Rectal smooth muscle tissue (tissue), 1 donor: ENCODE results near the gene CEL.

ENCODE experiments used
- H3K27ac ChIP-seq: one replicate; pipeline ENCODE4 v1.7.0; 2013; ENCODE audit warnings: low read depth, low read length, inconsistent platforms
- H3K27me3 ChIP-seq: one replicate; pipeline ENCODE4 v1.7.0; 2013; ENCODE audit warnings: low read length; ENCODE audit not compliant: control insufficient read depth, insufficient read depth
- H3K36me3 ChIP-seq: one replicate; pipeline ENCODE4 v1.7.0; 2013; ENCODE audit warnings: low read length; ENCODE audit not compliant: control insufficient read depth, insufficient read depth
- H3K4me1 ChIP-seq: one replicate; pipeline ENCODE4 v1.7.0; 2013; ENCODE audit warnings: low read length; ENCODE audit not compliant: control insufficient read depth, insufficient read depth
- H3K4me3 ChIP-seq: one replicate; pipeline ENCODE4 v1.7.0; 2013; ENCODE audit warnings: low read length
- H3K9ac ChIP-seq: one replicate; pipeline ENCODE4 v1.7.0; 2013; ENCODE audit warnings: low read length

The CEL gene

GRCh38 chr9:133050142-133050541, 11.6 kb upstream of the CEL start:
- no peaks in the 10 kb centered on the region for H3K4me1 ChIP-seq
- H3K27me3 ChIP-seq, result no peaks in the 10 kb centered on the region
- no peak overlapping the region for H3K27ac ChIP-seq
- no peak overlapping the region for H3K9ac ChIP-seq
- peaks cover 47% of the 10 kb centered on the region for H3K36me3 ChIP-seq
- H3K4me3 ChIP-seq, result no peak overlapping the region

- peaks cover 47% of the 10 kb centered on the region for H3K36me3 ChIP-seq
- H3K27me3 ChIP-seq, result no peaks in the 10 kb centered on the region
- H3K27ac ChIP-seq, result no peak overlapping the region
- H3K9ac ChIP-seq, result no peak overlapping the region
- H3K4me3 ChIP-seq, result no peak overlapping the region
- H3K4me1 ChIP-seq, result no peaks in the 10 kb centered on the region
Observed at GRCh38 chr9:133050781-133051180, 11.0 kb upstream of the CEL start.

GRCh38 chr9:133051281-133051900, 10.4 kb upstream of the CEL start:
- H3K4me1 ChIP-seq, result no peaks in the 10 kb centered on the region
- H3K27me3 ChIP-seq, result no peaks in the 10 kb centered on the region
- no peak overlapping the region for H3K9ac ChIP-seq
- no peak overlapping the region for H3K27ac ChIP-seq
- peaks cover 48% of the 10 kb centered on the region for H3K36me3 ChIP-seq
- H3K4me3 ChIP-seq, result no peak overlapping the region

GRCh38 chr9:133051966-133052539, 9.7 kb upstream of the CEL start:
- no peak overlapping the region for H3K9ac ChIP-seq
- no peaks in the 10 kb centered on the region for H3K27me3 ChIP-seq
- H3K36me3 ChIP-seq, result peaks cover 53% of the 10 kb centered on the region
- H3K27ac ChIP-seq, result no peak overlapping the region
- no peaks in the 10 kb centered on the region for H3K4me1 ChIP-seq
- H3K4me3 ChIP-seq, result no peak overlapping the region

GRCh38 chr9:133054194-133054890, 7.4 kb upstream of the CEL start:
- Histone ChIP-seq H3K9ac (no peak overlapping the region), H3K27me3 (no peaks in the 10 kb centered on the region), H3K27ac (no peak overlapping the region), H3K36me3 (peaks cover 56% of the 10 kb centered on the region), H3K4me1 (no peaks in the 10 kb centered on the region), H3K4me3 (no peak overlapping the region)

- Histone ChIP-seq H3K9ac (no peak overlapping the region), H3K27ac (no peak overlapping the region), H3K4me1 (no peaks in the 10 kb centered on the region), H3K4me3 (no peak overlapping the region), H3K36me3 (peaks cover 53% of the 10 kb centered on the region), H3K27me3 (no peaks in the 10 kb centered on the region)
Observed at GRCh38 chr9:133054966-133055365, 6.8 kb upstream of the CEL start.

- H3K36me3 ChIP-seq, result peaks cover 51% of the 10 kb centered on the region
- no peak overlapping the region for H3K4me3 ChIP-seq
- H3K27ac ChIP-seq, result no peak overlapping the region
- no peaks in the 10 kb centered on the region for H3K27me3 ChIP-seq
- no peak overlapping the region for H3K9ac ChIP-seq
- H3K4me1 ChIP-seq, result no peaks in the 10 kb centered on the region
Observed at GRCh38 chr9:133055788-133056420, 5.9 kb upstream of the CEL start.

GRCh38 chr9:133056533-133056932, 5.2 kb upstream of the CEL start:
- Histone ChIP-seq H3K36me3 (peaks cover 44% of the 10 kb centered on the region), H3K27ac (no peak overlapping the region), H3K4me3 (no peak overlapping the region), H3K27me3 (no peaks in the 10 kb centered on the region), H3K4me1 (no peaks in the 10 kb centered on the region), H3K9ac (no peak overlapping the region)

- no peaks in the 10 kb centered on the region for H3K27me3 ChIP-seq
- H3K4me1 ChIP-seq, result no peaks in the 10 kb centered on the region
- no peak overlapping the region for H3K4me3 ChIP-seq
- no peak overlapping the region for H3K27ac ChIP-seq
- peaks cover 42% of the 10 kb centered on the region for H3K36me3 ChIP-seq
- H3K9ac ChIP-seq, result no peak overlapping the region
Observed at GRCh38 chr9:133057006-133057405, 4.8 kb upstream of the CEL start.

- Histone ChIP-seq H3K36me3 (peaks cover 40% of the 10 kb centered on the region), H3K27ac (no peak overlapping the region), H3K4me3 (no peak overlapping the region), H3K9ac (no peak overlapping the region), H3K4me1 (no peaks in the 10 kb centered on the region), H3K27me3 (no peaks in the 10 kb centered on the region)
Observed at GRCh38 chr9:133057553-133057952, 4.2 kb upstream of the CEL start.

GRCh38 chr9:133058071-133058470, 3.7 kb upstream of the CEL start:
- no peaks in the 10 kb centered on the region for H3K27me3 ChIP-seq
- peaks cover 39% of the 10 kb centered on the region for H3K36me3 ChIP-seq
- H3K27ac ChIP-seq, result no peak overlapping the region

GRCh38 chr9:133058550-133059320, 3.0 kb upstream of the CEL start:
- H3K4me1 ChIP-seq, result no peaks in the 10 kb centered on the region
- H3K36me3 ChIP-seq, result peaks cover 38% of the 10 kb centered on the region
- no peak overlapping the region for H3K9ac ChIP-seq
- no peak overlapping the region for H3K27ac ChIP-seq
- no peak overlapping the region for H3K4me3 ChIP-seq
- H3K27me3 ChIP-seq, result no peaks in the 10 kb centered on the region

More at GRCh38 chr9:133058071-133058470, 3.7 kb upstream of the CEL start:
- Histone ChIP-seq H3K9ac (no peak overlapping the region), H3K4me1 (no peaks in the 10 kb centered on the region), H3K4me3 (no peak overlapping the region)
